GM19468 (cell line): ENCODE measurements around the gene GLIS1.

Experiments
- ATAC-seq: cut with Tn5 transposase; IDR thresholded peaks from one replicate; pipeline ENCODE4 v1.9.1; 2021; ENCODE audit warnings: mild to moderate bottlenecking, moderate library complexity, moderate number of reproducible peaks; ENCODE audit not compliant: unreplicated experiment; ENCODE audit errors: extremely low read depth

GLIS1 gene

DNA sequence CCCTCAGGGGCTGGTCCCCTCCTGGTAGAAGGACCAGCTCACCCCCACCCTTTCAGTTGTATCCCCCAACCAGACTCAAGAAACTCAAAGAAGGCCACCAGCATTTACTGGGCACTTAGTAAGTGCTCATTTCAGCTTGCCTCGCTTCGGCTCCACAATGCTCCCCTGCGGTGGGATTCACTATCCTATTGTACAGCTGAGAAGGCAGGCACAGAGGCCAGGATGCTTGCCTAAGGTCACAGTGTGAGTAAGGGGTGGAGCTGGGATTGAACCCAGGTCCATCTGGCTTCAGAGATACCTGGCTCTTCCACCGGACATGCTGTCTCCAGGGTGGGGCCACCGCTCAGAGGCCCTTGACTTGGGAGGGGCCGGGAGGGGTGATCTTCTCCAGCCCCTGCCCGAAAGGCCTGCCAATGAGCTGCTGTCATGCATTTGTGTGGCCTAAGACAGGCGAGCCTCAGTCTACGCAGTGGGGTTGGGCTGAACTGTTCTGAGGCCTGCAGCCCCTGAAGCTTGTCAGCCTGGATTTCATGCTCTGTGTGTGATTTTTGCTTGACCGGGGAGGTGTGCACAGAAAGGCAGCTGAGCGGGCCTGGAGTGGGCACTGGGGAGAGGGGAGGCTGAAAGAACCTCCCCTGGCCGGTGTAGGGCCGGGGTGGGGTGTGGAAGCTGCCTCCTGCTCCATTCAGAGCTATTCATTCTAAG is 231.7 kb downstream of the GLIS1 start:
- no peak for ATAC-seq

GRCh38 chr1:53506355-53507050 is 232.5 kb downstream of the GLIS1 start:
- ATAC-seq: no peak

- no peak for ATAC-seq
Measured at GRCh38 chr1:53505891-53506290, 233.1 kb downstream of the GLIS1 start.

DNA sequence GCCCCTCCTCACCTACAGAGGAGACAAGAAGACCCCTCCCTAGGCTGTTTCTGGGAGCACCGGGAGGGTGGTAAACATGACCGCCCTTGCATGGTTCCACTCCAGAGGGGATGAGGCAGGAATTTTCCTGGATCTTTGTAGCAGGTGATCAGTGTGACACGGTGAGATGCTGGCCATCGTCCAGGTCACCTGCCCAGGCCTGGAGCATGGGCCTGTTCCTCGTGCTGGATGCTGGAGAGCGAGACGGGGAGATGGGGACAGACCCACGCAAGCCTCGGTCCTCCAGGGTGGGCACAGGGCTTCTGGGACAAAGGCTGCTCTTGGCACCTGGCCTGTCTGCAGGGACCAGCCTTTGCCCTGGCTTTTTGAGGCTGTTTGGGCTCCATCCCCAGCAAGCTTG is 233.6 kb downstream of the GLIS1 start:
- no peak for ATAC-seq

DNA sequence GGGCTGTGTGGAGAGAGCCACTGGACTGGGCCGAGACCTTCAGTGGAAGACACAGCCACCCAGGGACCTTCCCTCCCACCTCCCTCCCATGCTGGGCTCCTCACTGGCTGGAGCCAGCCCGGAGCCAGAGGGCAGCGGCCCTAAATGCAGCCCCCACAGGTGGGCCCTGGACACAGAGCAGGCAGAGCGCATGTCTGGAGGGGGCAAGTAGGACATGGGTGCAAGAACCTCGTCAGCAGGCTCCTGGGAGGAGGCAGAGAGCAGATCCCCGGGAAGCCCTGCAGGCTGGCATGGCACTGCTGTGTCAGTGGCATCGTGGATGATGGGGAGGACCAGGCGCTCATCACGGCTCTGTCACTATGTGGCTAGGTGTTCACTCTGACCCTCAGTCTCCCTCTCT is 234.1 kb downstream of the GLIS1 start:
- ATAC-seq: no peak

- ATAC-seq: no peak
Measured at GRCh38 chr1:53503433-53504217, 235.3 kb downstream of the GLIS1 start.

- ATAC-seq: no peak
Measured at GRCh38 chr1:53502641-53503432, 236.1 kb downstream of the GLIS1 start.

DNA sequence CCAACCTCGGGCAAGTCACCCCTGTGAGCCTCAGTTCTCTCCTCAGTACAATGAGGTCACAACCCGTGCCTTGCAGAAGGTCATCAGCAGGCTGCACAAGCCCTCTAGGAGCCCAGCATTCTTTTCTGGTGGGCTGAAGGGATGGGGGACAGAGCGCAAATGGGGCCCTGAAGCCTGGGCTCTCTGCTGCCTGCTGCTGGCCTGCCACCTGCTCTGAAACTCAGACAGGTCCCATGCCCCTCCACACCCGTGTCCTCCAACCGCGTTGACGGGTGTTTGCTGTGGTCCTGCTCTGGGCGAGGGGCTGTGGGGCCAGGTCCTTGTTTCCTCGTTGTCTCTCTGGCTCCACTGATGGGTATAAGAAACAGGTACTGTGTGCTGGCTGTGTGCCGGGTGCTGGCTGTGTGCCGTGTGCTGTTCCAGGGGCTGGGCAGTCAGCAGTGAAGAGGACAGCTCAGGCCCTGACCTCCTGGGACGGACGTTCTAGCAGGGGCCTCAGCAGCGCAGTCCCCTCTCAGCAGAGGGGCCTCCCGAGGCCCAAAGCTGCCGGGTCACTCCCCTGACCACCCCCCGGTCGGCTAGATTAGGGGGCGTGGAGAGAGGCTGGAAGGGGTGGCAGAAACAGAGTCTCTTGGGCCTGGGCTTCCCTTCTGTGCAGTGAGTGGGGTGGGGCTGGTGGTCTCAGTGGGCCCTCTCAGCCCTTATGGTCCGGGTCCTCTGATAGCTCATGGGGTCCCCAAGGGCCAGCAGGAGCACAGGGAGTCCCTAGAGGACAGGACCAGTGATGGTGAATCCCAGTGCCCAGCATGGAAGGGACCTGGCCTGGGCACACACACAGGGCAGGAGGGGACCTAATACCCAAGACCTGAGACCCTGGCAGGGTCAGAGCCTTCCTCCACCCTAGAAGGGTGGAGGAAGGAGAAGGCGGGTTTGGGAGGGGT is 237.6 kb downstream of the GLIS1 start:
- ATAC-seq: no peak

DNA sequence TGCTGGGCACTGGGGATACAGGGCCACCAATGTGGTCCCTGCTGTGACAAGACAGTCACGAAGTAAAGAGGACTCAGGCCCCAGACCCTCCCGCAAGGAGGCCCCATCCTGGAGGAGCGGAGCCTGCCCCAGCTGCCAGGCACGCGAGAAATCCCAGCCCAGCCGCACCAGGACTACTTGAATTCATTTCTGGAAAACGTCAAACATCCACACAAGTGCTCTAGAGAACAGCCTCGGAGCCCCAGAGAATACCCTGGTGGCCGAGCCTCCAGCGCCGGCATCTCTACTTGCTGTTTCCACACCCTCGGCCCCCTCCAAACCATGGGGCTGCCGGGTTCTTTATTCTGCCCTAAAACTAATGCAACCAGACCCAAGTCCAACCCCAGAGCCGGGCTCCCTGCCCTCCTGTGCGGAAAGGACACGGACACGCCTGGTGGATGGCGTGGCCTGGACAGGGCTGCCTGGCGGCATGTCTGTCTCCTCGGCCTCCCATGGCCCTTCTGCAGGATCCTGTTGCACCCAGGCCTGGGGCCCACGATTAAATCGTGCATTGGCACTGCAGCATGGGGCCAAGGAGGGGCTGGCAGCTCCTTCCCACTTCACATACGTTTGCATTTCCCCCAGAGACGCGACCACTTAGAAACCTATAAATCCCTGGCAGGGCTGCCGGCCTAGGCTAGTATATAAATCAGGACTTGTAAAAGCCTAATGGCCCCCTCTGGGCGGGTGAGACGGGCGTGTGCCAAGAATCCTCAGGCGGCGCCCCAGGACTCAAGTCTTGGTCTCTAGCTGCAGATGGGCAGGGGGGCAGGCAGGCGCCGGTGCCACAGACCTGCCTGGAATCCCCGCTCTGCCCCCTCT is 238.5 kb downstream of the GLIS1 start:
- no peak for ATAC-seq

GRCh38 chr1:53499257-53500203 is 239.4 kb downstream of the GLIS1 start:
- ATAC-seq: no peak

GRCh38 chr1:53498555-53499131 is 240.3 kb downstream of the GLIS1 start:
- no peak for ATAC-seq

DNA sequence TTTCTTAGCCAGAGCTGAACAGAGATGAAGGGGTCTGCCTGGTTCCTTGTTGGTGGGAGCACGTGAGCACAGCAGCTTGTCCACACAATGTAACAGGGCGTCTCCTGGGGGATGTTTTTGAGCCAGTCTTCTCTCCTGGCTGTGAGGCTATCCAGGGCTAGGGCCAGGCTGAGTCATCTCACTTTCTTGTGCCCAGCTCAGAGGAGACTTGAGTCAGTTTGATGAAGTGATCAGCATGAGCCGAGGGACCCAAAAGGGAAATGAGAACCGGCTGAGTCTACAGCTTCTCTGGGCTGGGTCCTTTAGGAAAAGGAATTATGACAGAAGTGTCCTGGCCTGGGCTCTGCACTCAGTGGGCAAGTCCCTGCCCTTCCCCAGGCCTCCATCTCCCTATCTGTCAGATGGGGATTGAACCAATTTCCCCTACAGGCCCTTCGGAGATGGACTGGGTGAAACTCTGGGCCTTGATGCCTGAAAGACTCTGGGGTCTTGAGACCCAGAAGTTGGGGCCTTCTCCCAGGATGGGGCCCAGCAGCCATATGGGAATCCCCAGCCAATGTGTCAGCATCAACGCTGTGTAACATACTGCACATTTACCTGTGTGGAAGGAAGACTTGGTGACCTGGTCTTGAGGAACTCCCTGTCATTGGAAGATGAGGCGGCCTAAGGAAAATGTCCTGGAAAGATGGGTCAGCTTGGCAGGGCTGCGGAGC is 243.2 kb downstream of the GLIS1 start:
- no peak for ATAC-seq

- no peak for ATAC-seq
Measured at GRCh38 chr1:53490351-53490750, 248.6 kb downstream of the GLIS1 start.

DNA sequence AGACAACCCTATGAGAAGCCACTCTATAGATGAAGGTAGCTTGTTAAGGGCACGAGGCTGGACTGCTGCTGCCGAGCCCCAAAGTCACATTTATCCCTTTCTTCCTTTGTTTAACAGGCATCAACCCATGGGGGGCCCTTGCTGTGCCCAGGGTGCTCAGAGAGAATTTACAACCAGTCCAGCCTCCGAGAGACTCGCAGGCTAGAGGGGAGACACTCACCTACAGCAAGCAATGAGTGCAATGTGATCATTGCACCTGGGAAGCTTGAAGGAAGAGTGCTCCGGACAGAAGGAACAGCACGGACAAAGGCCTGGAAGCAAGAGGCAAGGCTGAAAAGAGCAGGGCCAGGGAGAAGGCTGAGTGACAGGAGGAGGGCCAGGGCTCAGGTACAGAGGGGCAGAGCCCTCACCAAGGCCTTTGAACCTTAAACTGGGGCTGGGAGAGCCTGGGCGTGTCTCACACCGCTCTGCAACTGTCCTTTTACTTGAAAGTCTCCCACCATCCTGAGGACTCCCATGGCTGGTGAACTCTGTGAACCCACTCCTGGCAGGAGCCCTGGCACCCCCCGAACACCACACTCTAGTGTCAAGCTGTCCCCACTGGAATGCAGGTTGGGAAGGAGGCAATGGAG is 252.5 kb downstream of the GLIS1 start:
- ATAC-seq: no peak

GRCh38 chr1:53485478-53486394 is 253.2 kb downstream of the GLIS1 start:
- no peak for ATAC-seq
